NCI-H510A treated with DMSO at 0.1 percent for 48 hours (cell line): ENCODE measurements around the gene AGRN.
"Not testable (repeated sequence)": the region's sequence is repeated elsewhere in the genome, so short reads cannot be mapped to it uniquely, and the experiment has no call there.

Experiments
- DNase-seq: peaks from one replicate; lab custom pipeline; 2025; lab: John Stamatoyannopoulos, UW

AGRN gene

DNA sequence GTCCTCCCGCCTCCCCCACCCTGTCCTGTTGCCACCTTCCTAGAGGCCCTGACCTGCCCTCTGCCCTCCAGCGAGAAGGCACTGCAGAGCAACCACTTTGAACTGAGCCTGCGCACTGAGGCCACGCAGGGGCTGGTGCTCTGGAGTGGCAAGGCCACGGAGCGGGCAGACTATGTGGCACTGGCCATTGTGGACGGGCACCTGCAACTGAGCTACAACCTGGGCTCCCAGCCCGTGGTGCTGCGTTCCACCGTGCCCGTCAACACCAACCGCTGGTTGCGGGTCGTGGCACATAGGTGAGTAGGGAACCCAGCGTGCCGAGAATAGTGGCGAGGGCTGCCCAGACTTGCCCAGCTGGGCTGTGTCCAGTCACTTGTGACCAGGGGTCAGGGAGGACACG, 33.8 kb downstream of the AGRN start:
- DNase-seq, result no peak

- DNase-seq, result no peak
Measured at GRCh38 chr1:1054099-1054700, 34.3 kb downstream of the AGRN start.

GRCh38 chr1:1054971-1055370, 35.1 kb downstream of the AGRN start:
- DNase-seq, result no peak

DNA sequence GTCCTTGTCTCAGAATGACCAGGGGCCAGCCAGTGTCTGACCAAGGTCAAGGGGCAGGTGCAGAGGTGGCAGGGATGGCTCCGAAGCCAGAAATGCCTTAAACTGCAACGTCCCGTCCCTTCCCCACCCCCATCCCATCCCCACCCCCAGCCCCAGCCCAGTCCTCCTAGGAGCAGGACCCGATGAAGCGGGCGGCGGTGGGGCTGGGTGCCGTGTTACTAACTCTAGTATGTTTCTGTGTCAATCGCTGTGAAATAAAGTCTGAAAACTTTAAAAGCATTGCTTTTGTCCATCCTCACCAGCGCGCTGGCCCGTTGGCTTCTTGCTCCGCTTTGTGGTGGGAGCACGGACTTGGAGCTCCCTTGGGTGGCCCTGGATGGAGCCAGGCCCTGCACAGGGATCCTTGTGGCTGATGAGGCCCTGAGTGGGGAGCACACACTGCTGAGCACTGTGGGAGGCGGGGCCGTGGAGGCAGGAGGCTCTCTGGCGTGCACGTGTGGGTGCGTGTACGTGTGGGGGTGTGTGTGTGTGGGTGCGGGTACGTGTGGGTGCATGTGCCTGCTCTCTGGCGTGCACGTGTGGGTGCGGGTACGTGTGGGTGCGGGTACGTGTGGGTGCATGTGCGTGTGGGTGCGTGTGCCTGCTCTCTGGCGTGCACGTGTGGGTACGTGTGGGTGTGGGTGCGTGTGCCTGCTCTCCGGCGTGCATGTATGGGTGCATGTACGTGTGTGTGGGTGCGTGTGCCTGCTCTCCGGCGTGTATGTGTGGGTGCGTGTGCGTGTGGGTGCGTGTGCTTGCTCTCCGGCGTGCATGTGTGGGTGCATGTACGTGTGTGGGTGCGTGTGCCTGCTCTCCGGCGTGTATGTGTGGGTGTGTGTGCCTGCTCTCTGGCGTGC, 36.2 kb downstream of the AGRN start:
- DNase-seq, result no peak

DNA sequence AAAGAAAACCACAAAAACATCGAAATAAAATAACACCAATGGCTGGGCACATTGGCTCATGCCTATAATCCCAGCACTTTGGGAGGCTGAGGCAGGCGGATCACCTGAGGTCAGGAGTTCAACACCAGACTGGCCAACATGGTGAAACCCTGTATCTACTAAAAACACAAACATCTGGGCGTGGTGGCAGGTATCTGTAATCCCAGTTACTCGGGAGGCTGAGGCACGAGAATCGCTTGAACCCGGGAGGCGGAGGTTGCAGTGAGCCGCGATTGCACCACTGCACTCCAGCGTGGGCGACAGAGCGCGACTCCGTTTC, 37.8 kb downstream of the AGRN start:
- not testable (repeated sequence) for DNase-seq

DNA sequence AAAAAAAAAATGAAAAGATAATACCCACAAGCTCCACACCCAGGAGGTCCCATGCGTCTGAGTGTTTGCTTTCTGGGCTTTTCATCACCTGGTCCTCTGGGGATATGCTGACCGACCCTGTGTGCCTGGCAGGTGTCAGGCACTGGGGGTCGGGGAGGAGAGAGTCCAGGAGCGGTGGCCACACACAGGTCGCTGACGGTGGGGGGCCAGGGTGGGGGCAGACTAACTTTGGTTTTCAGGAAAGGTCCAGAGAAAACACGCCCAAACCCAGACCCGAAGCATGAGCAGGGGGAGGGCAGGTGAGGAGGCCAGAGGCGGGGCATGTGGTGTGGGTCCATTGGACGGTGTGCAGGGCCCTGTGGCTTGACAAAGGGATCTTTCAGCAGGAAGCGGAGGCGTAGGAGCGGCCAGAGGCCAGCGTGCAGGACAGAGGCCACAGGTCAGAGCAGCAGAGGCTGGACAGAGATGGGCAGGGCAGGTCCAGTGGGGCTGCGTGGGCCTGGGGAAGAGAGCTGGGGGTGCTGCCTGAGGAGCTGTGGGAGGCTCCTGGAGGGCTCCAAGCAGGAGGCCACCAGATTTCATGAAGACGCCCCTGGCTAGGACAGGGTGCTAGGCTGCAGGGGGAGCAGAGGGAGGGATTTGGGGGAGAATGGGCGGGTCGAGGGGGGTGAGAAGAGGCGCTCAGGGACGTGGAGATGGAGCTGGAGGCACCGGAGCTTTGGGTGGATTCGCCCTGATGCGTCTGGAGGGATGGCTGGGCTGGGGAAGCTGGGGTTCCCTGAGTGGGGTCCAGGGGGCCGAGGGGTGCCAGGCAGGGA, 38.4 kb downstream of the AGRN start:
- peak; percentile 66 for DNase-seq

DNA sequence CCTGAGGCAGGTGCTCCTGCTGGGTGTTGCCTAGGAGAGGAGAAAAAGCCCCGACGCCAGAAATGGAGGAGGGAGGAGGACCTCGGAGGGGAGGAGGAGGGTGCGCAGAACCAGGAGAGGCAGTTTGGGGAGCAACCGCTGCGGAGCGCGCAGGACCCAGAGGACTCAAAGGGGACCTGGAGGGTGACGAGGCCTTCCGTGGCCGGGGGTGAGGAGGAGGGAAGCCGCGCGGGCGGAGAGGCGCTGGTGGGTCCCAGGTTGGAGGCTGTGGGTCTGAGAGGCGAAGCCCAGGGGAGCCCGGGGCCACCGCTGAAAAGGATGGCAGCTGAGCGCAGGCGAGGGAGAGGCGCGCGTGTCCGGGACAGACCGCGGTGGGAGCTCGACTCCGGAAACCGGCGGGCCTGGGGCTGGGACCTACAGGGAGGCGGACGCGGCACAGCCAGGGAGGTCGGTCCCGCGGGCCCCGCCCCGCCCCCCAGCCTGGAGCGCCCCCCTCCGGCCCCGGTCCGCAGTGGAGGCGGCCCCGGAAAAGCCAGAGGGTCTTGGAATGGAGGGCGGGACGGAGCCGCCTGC, 39.1 kb downstream of the AGRN start:
- DNase-seq, result peak; percentile 80

- peak; percentile 91 for DNase-seq
Measured at GRCh38 chr1:1059494-1060280, 39.8 kb downstream of the AGRN start.

DNA sequence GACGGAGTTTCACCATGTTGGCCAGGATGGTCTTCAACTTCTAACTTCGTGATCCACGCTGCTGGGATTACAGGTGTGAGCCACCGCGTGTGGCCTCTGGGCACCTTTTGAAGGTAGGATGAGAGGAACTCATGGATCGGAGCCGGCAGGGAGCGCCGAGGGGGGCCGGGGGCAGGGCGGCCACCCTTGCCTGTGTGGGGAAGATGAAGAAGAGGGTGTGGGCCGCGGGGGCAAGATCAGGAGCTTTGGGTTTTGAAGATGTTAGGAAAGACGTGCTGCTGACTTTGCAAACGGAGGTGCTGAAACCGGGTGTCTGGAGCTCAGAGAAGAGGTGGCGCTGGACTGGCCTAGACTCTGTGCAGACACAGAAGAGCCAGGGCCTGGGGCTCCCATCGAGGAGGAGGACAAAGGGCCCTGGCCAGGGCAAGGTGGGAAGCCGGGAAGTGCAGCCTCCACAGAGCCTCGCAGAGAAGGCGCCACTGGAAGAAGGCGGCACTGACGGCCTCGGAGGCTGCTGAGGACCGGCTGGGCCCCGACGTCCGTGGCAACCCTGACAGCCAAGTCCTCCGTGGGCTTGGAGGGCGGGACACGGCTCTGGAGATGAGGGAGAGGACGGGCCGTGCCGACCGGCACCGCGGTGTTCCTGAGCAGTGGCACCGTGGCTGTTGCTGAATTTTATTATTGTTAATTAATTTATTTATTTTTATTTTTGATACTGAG, 40.5 kb downstream of the AGRN start:
- DNase-seq, result peak; percentile 48

DNA sequence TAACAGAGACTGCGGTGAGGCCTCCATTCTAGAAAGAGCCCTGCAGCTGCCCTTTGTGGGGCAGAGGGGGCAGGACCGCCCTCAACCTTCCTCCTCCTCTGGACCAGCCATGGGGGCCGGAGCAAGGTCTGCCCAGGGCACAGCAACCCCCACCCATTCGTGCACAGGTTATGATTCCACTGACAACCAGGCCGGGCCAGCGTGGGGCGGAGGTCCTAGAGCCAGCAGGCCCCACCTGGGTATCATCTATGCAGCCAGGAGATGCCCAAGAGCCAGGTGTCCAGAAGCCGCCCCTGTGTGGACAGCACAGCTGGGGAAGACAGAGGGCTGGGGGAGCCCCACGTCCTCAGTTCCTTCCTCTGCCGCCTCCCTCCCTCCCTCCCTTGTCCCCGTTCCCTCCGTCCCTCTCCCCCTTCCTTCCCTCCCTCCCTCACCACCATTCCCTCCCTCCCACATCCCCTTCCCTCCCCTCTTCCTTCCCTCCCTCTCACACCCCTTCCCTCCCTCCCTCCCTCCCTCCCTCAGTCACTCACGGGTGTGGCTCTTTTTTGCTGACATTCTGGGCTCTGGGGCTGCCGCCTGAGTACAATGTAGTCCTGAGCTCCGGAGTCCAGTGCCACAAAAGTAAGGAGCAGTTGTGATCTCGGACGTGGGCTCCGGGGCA, 41.9 kb downstream of the AGRN start:
- DNase-seq, result no peak

DNA sequence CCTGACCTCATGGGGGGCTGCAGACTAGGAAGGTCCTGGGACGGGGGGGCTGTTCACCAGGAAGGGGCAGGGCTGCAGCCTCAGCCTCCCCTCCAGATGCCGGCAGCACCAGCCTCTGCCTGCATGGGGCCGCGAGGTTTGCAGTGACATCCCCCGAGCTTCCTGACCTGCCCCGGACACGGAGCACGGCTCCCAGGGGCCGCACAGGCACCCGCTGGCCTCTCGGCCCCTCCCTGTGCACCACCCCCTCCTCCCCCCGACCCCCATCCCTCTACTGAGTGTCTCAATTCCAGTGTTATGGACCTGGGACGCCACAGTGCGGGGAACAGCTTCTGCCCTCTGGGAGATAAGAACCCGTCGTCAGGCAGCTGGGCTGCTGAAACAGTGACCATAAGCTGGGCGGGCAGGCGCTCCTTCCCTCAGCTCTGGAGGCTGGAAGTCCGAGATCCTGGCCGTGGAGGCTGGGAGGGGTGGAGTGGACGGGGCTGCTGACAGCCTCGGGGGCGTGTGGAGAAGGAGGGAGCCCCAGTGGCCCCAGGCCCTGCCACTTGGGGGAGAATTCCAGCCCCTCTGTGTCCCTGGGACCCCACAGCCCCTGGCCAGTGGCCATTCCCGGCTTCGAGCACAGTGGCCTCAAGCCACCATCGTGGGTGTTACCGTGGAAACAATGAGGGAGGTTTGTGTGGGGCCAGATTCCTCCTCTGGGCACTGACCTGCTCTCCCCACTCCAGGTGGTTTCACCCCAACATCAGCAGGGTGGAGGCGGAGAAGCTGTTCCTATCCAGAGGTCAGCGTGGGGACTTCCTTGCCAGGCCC, 42.6 kb downstream of the AGRN start:
- DNase-seq, result no peak

DNA sequence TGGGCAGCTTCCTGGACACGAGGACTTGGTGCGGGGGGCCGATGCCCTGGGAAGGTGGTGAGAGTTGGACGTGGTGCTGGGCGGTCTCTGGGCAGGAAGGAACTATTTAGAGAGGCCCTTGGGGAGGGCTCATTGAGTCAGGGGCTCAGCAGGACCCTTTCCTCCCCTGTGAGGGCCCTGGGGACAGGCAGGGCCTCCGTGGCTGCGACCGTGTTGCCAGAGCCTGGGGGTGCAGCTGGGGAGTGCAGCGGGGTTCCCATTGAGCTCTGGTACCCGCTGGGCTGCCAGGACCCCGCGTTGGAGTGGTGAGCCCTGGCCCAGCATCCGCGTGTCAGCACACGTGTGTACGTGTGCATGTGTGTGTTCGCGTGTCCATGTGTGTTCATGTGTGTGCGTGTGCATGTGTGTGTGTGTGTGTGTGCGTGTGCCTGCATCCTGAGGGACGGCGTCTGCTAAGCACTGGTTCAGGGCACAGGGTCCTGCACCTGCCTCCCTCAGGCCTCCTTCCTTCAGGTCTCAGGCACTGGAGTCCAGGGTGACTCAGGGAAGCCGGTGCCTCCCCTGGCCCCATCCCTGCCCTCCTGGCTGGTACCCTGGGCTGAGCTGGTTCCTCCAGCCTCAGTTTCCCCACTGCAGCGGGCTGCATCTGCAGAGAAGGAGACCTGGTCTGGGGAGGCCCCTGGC, 43.5 kb downstream of the AGRN start:
- DNase-seq, result no peak

DNA sequence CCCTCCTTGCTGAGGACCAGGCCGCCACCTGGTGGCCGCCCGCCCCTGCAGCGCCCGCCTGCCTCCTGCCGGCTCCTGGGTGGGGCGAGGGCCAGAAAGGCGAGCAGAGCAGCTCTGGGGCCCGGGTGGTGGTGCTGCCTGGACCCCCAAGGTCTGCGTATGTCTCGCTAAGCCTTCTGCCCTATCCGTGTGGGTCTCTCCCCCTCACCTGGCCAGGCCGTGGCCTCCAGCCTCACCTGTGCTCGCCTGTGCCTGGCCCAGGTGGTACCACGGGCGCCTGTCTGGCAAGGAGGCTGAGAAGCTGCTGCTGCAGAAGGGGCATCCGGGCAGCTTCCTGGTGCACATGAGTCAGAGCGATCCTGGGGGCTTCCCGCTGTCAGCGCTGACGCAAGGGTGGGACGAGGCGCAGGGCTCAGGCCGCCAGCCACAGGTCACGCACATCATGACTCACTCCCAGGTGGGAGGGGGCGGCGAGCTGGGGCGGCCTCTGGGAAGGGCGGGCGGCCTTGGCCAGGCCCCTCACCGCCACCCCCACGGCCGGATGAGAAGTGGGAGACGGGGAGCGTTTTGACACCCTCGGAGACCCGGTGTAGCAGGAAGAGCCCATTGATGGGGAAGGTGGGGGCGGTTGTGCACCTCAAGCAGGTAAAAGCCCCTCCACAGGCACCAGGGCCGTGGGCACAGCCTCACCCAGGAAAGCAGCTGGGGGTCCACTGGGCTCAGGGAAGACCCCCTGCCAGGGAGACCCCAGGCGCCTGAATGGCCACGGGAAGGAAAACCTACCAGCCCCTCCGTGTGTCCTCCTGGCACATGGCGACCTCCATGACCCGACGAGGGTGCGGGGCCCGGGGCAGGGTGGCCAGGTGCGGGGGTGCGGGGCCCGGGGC, 44.3 kb downstream of the AGRN start:
- DNase-seq, result peak; percentile 74

GRCh38 chr1:1065265-1065939, 45.5 kb downstream of the AGRN start:
- no peak for DNase-seq

DNA sequence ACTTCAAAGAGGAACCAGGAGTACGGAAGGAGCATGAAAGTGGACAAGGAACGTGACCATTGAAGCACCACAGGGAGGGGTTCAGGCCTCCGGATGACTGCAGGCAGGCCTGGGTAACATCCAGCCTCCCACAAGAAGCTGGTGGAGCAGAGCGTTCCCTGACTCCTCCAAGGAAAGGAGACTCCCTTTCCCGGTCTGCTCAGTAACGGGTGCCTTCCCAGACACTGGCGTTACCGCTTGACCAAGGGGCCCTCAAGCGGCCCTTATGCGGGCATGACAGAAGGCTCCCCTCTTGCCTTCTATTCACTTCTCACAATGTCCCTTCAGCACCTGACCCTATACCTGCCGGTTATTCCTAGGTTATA, 46.0 kb downstream of the AGRN start:
- not testable (repeated sequence) for DNase-seq

GRCh38 chr1:1066403-1067283, 46.7 kb downstream of the AGRN start:
- no peak for DNase-seq
